Prostate gland (tissue), 2 donors: Measurements from ENCODE around the gene NPFFR1. TPM values are rescaled to one million over a fixed set of nuclear protein-coding genes. Genes with fewer than 3 reads are reported as not detected.
A peak's percentile ranks its signal among the peaks of the same experiment; 100 is the strongest.

Source experiments
- DNase-seq: peaks from one replicate; pipeline ENCODE4 v3.0.0-alpha.2; 2019; ENCODE audit warnings: low spot score
- H3K27ac ChIP-seq, 2 donors: fragments of 200-600 bp; sonication (generic); 2 replicates each; pipeline ENCODE4 v1.5.1; 2017 to 2019
- H3K27me3 ChIP-seq: fragments of 200-600 bp; sonication (generic); replicated peaks from 2 replicates; pipeline ENCODE4 v1.5.1; 2019; ENCODE audit not compliant: insufficient read depth
- H3K36me3 ChIP-seq, 2 donors: fragments of 200-600 bp; sonication (generic); 1 replicate in 1 of 2; 2 replicates in 1 of 2; pipeline versions ENCODE4 v1.5.1 to v1.8.1; 2017 to 2019
- H3K4me1 ChIP-seq: fragments of 200-600 bp; sonication (generic); replicated peaks from 2 replicates; pipeline ENCODE4 v1.5.1; 2019
- H3K4me3 ChIP-seq, 2 donors: fragments of 200-600 bp; sonication (generic); 2 replicates each; pipeline ENCODE4 v1.5.1; 2017 to 2019
- H3K9me3 ChIP-seq: fragments of 200-600 bp; sonication (generic); 2 replicates; pipeline ENCODE4 v1.5.1; 2017
- CTCF ChIP-seq, 4 experiments: fragments of 200-600 bp in 2 of 4; fragments of 450-650 bp in 2 of 4; sonication (generic) in 2 of 4; IDR thresholded peaks; 1 replicate in 3 of 4; 2 replicates in 1 of 4; pipeline ENCODE4 v1.5.1; 2016 to 2019; ENCODE audit warnings: antibody characterized with exemption in 4 of 4, mild to moderate bottlenecking in 2 of 4, moderate library complexity in 2 of 4
- POLR2A ChIP-seq: fragments of 450-650 bp; IDR thresholded peaks from one replicate; pipeline ENCODE4 v1.6.1; 2016; ENCODE audit warnings: antibody characterized with exemption, mild to moderate bottlenecking
- POLR2AphosphoS5 ChIP-seq: sonication (generic); formaldehyde crosslinking; IDR thresholded peaks from one replicate; pipeline ENCODE4 v1.6.1; 2017; ENCODE audit warnings: antibody characterized with exemption
- WGBS: methylation state at CpG from one replicate; pipeline ENCODE4 v1.1.5; 2018; 5-methylcytosine and 5-hydroxymethylcytosine counted together
- intact Hi-C: fragments of 100-400 bp; cut with DNase I; formaldehyde crosslinking; loops from one replicate; pipeline ENCODE4 v1.14.2; 2022
- total RNA-seq, 2 donors: library from RNA; depleted of rRNA; stranded (reverse); fragments of >200 nt; gene quantifications; one replicate each; pipeline ENCODE4 v1.1.0, GENCODE V29; 2016

NPFFR1 gene
- 1 to 10 TPM in 1 of 2 donors, under 1 TPM in 1; under 0.01 to 1.1 TPM for total RNA-seq

GRCh38 chr10:70283445-70284399 lies at the start of gene NPFFR1:
Gene NPFFR1, minus strand, starts transcription at chr10:70284004. Its CDS starts 328 bp downstream, at chr10:70283676.
- 16% methylated on average over 41 of the region's 63 CpGs for WGBS
- H3K27ac ChIP-seq = no peak within 1 kb of the TSS
- TF ChIP-seq CTCF (IDR thresholded peaks at IDR 0.05) (no peak), POLR2A (no peak)
- no peaks in the 10 kb centered on the region for H3K36me3 ChIP-seq
- H3K4me3 ChIP-seq = peak within 1 kb of the TSS in 1 of 2 donors; percentile 7
- DNase-seq = no peak
- H3K9me3 ChIP-seq = no peaks in the 10 kb centered on the region
- H3K4me1 ChIP-seq = no peaks in the 10 kb centered on the region
- no peaks in the 10 kb centered on the region for H3K27me3 ChIP-seq
- intact Hi-C loops = no loop called here

- WGBS = 96% methylated on average over 2 of the region's 2 CpGs
- no peak for TF ChIP-seq POLR2AphosphoS5
- no peak for TF ChIP-seq CTCF (IDR thresholded peaks at IDR 0.05)
- TF ChIP-seq POLR2A = no peak
- Histone ChIP-seq H3K9me3 (no peaks in the 10 kb centered on the region), H3K4me3 (no peak overlapping the region), H3K4me1 (no peaks in the 10 kb centered on the region), H3K36me3 (no peaks in the 10 kb centered on the region), H3K27ac (no peak overlapping the region), H3K27me3 (no peaks in the 10 kb centered on the region)
- no peak for DNase-seq
- intact Hi-C loops = no loop called here
Measured at GRCh38 chr10:70333268-70333667, 49.5 kb upstream of the NPFFR1 start.

GRCh38 chr10:70331486-70332268 lies 47.9 kb upstream of the NPFFR1 start:
- intact Hi-C loops = no loop called here
- Histone ChIP-seq H3K27me3 (no peaks in the 10 kb centered on the region), H3K27ac (no peak overlapping the region), H3K4me1 (no peaks in the 10 kb centered on the region), H3K4me3 (no peak overlapping the region), H3K36me3 (no peaks in the 10 kb centered on the region), H3K9me3 (no peaks in the 10 kb centered on the region)
- 45% methylated on average over 10 of the region's 10 CpGs for WGBS
- DNase-seq = peak; percentile 19
- TF ChIP-seq POLR2A (no peak), CTCF (IDR thresholded peaks at IDR 0.05) (peak in 1 of 4 experiments; percentile 18), POLR2AphosphoS5 (peak; percentile 20)

GRCh38 chr10:70331160-70331485 lies 47.3 kb upstream of the NPFFR1 start:
- no peak overlapping the region for H3K4me3 ChIP-seq
- no peaks in the 10 kb centered on the region for H3K9me3 ChIP-seq
- 86% methylated on average over 2 of the region's 2 CpGs for WGBS
- intact Hi-C loops = no loop called here
- H3K27ac ChIP-seq = no peak overlapping the region
- H3K4me1 ChIP-seq = no peaks in the 10 kb centered on the region
- TF ChIP-seq CTCF (IDR thresholded peaks at IDR 0.05) (no peak), POLR2AphosphoS5 (no peak), POLR2A (no peak)
- H3K36me3 ChIP-seq = no peaks in the 10 kb centered on the region
- no peaks in the 10 kb centered on the region for H3K27me3 ChIP-seq
- DNase-seq = no peak
